K562 (cell line): ENCODE measurements around the gene MLKL. TPM values are rescaled to one million over a fixed set of nuclear protein-coding genes. Genes with fewer than 3 reads are reported as not detected.
A peak's percentile ranks its signal among the peaks of the same experiment; 100 is the strongest.

Experiments
- ATAC-seq: fragments of 200-7000 bp; cut with Tn5 transposase; 3 replicates; pipeline ENCODE4 v1.9.1; 2020; ENCODE audit warnings: moderate library complexity
- BruUV-seq: library from RNA; stranded (reverse); fragments of 400-500 nt; replicated peaks from 2 replicates; lab custom pipeline; 2021; lab: Mats Ljungman, UMichigan
- CTCF ChIA-PET: fragments of 300-600 bp; formaldehyde crosslinking; extraction: SDS; loops from one replicate; lab custom pipeline; 2021; ENCODE audit warnings: low intra/inter-chr PET ratio; lab: Yijun Ruan, JAX
- POLR2A ChIA-PET: fragments of 300-600, 350-650 bp; sonication (Branson Sonifier 250); formaldehyde crosslinking; extraction: SDS; loops from one replicate; lab custom pipeline; 2021; ENCODE audit warnings: antibody characterized with exemption, inconsistent platforms; lab: Yijun Ruan, JAX
- DNase-seq, 4 experiments: peaks; one replicate each; pipeline versions ENCODE4 v3.0.0 to v3.0.0-alpha.2; 2011 to 2018; ENCODE audit warnings: low spot score in 3 of 4, mixed read lengths in 3 of 4; ENCODE audit errors: extremely low read depth in 1 of 4
- FAIRE-seq: peaks from 2 replicates; lab custom pipeline; 2011; peaks lifted over from hg19 to GRCh38; lab: Jason Lieb, UNC
- H2AFZ ChIP-seq: 2 replicates; pipeline ENCODE4 v1.6.0; 2011; ENCODE audit warnings: low read depth, low read length, control low read depth, inconsistent platforms
- H3K27ac ChIP-seq: fragments of 200-600 bp; 3 replicates; pipeline ENCODE4 v1.8.0; 2011; ENCODE audit warnings: low read depth, mild to moderate bottlenecking, control low read depth, inconsistent platforms, low read length, moderate library complexity, mixed read lengths; ENCODE audit errors: extremely low read depth
- H3K27me3 ChIP-seq, 2 experiments: fragments of 300-600 bp in 1 of 2; 2 replicates in 1 of 2; 3 replicates in 1 of 2; pipeline versions ENCODE4 v1.6.0 to v1.8.0; 2011; ENCODE audit warnings: inconsistent platforms in 2 of 2, low read length in 2 of 2, mild to moderate bottlenecking in 1 of 2, mixed read lengths in 1 of 2, moderate library complexity in 1 of 2; ENCODE audit not compliant: control insufficient read depth in 2 of 2, insufficient read depth in 2 of 2
- H3K36me3 ChIP-seq: fragments of 300-600 bp; 3 replicates; pipeline ENCODE4 v1.8.0; 2011; ENCODE audit warnings: mild to moderate bottlenecking, low read length, inconsistent platforms; ENCODE audit not compliant: control insufficient read depth, insufficient read depth
- H3K4me1 ChIP-seq, 2 experiments: fragments of 200-600 bp in 1 of 2; replicated peaks in 1 of 2; 2 replicates in 1 of 2; 3 replicates in 1 of 2; pipeline versions ENCODE4 v1.5.1 to v1.8.0; 2011; ENCODE audit warnings: inconsistent platforms in 2 of 2, low read length in 2 of 2, mild to moderate bottlenecking in 1 of 2, mixed read lengths in 1 of 2, moderate library complexity in 1 of 2; ENCODE audit not compliant: control insufficient read depth in 2 of 2, insufficient read depth in 2 of 2
- H3K4me2 ChIP-seq: 2 replicates; pipeline ENCODE4 v1.6.1; 2011; ENCODE audit warnings: low read length, control low read depth, inconsistent platforms, mixed read lengths; ENCODE audit not compliant: insufficient read depth
- H3K4me3 ChIP-seq: fragments of 200-600 bp; sonication (generic), shearing (Covaris generic); 2 replicates; pipeline ENCODE4 v1.5.1; 2016; ENCODE audit warnings: control low read depth, inconsistent platforms
- H3K79me2 ChIP-seq: fragments of 200-600 bp; 3 replicates; pipeline ENCODE4 v1.8.0; 2011; ENCODE audit warnings: low read length, inconsistent platforms; ENCODE audit not compliant: control insufficient read depth, insufficient read depth
- H3K9ac ChIP-seq, 2 experiments: 2 replicates each; pipeline versions ENCODE4 v1.6.0 to v1.6.1; 2011; ENCODE audit warnings: low read depth in 2 of 2, low read length in 2 of 2, control low read depth in 1 of 2, inconsistent platforms in 1 of 2, mild to moderate bottlenecking in 1 of 2, mixed read lengths in 1 of 2; ENCODE audit not compliant: insufficient read depth in 1 of 2
- H3K9me1 ChIP-seq: one replicate; pipeline ENCODE4 v1.6.0; 2011; ENCODE audit warnings: inconsistent platforms, mild to moderate bottlenecking, low read length, moderate library complexity; ENCODE audit not compliant: control insufficient read depth, insufficient read depth
- H3K9me3 ChIP-seq: replicated peaks from 2 replicates; pipeline ENCODE4 v1.5.1; 2011; ENCODE audit warnings: low read depth, low read length, inconsistent platforms; ENCODE audit not compliant: control insufficient read depth, insufficient read depth
- H4K20me1 ChIP-seq: replicated peaks from 2 replicates; pipeline ENCODE4 v1.6.1; 2011; ENCODE audit warnings: low read length, inconsistent platforms, mixed read lengths; ENCODE audit not compliant: control insufficient read depth, insufficient read depth
- COPS2 ChIP-seq: fragments of 450-650 bp; conservative IDR thresholded peaks from 2 replicates; pipeline ENCODE4 v1.6.1; 2016; ENCODE audit warnings: mild to moderate bottlenecking, moderate library complexity
- FOXP1 ChIP-seq: sonication (generic); formaldehyde crosslinking; IDR thresholded peaks from 2 replicates; pipeline ENCODE4 v1.8.0; 2022; ENCODE audit warnings: mild to moderate bottlenecking, missing genetic modification reagents
- GTF2F1 ChIP-seq: IDR thresholded peaks from 2 replicates; pipeline ENCODE4 v1.6.1; 2011; ENCODE audit warnings: low read depth, low read length, improper control_type of control experiment
- GTF3C2 ChIP-seq: IDR thresholded peaks from 3 replicates; pipeline ENCODE4 v1.6.1; 2011; ENCODE audit warnings: borderline replicate concordance, mild to moderate bottlenecking, moderate library complexity; ENCODE audit not compliant: insufficient read length; ENCODE audit errors: extremely low read depth
- MAX ChIP-seq: sonication (generic); formaldehyde crosslinking; IDR thresholded peaks from 2 replicates; pipeline ENCODE4 v1.9.0; 2022; ENCODE audit warnings: mild to moderate bottlenecking, missing genetic modification reagents
- MCM2 ChIP-seq: fragments of 450-650 bp; IDR thresholded peaks from 2 replicates; pipeline ENCODE4 v1.6.1; 2017; ENCODE audit warnings: low read depth, mild to moderate bottlenecking
- NFIX ChIP-seq: fragments of 250-450 bp; sonication (Bioruptor Pico); IDR thresholded peaks from 2 replicates; pipeline ENCODE4 v1.4.0; 2020; ENCODE audit warnings: low read depth, mild to moderate bottlenecking, moderate library complexity
- OTX1 ChIP-seq: fragments of 450-650 bp; formaldehyde crosslinking; IDR thresholded peaks from 2 replicates; pipeline ENCODE4 v1.4.0; 2022; ENCODE audit warnings: mild to moderate bottlenecking
- RBFOX2 ChIP-seq: fragments of 200-400 bp; formaldehyde crosslinking; IDR thresholded peaks from 2 replicates; pipeline ENCODE4 v1.6.1; 2017; ENCODE audit warnings: low read depth, mild to moderate bottlenecking, low read length, moderate library complexity
- SUPT5H ChIP-seq: fragments of 450-650 bp; IDR thresholded peaks from 2 replicates; pipeline ENCODE4 v1.6.1; 2016
- TAF9B ChIP-seq: fragments of 450-650 bp; IDR thresholded peaks from 2 replicates; pipeline ENCODE4 v1.6.1; 2018; ENCODE audit warnings: mild to moderate bottlenecking; ENCODE audit not compliant: partially characterized antibody
- ZKSCAN8 ChIP-seq: fragments of 200-800 bp; sonication (Bioruptor generic); IDR thresholded peaks from 2 replicates; pipeline ENCODE4 v1.6.1; 2016; ENCODE audit warnings: missing genetic modification characterization, missing compliant biosample characterization
- ZNF140 ChIP-seq: fragments of 250-450 bp; sonication (Bioruptor Pico); IDR thresholded peaks from 2 replicates; pipeline ENCODE4 v1.8.0; 2021; ENCODE audit warnings: moderate library complexity, mild to moderate bottlenecking, inconsistent platforms
- ZNF239 ChIP-seq: fragments of 250-450 bp; sonication (Bioruptor Pico); IDR thresholded peaks from 2 replicates; pipeline ENCODE4 v1.4.0; 2020; ENCODE audit warnings: mild to moderate bottlenecking
- ZNF639 ChIP-seq, 2 experiments: fragments of 200-800 bp in 1 of 2; sonication (Bioruptor generic) in 1 of 2; sonication (generic) in 1 of 2; formaldehyde crosslinking in 1 of 2; IDR thresholded peaks in 1 of 2; conservative IDR thresholded peaks in 1 of 2; 2 replicates each; pipeline versions ENCODE4 v1.5.0 to v1.6.1; 2016 to 2020; ENCODE audit warnings: missing compliant biosample characterization in 1 of 2, missing genetic modification characterization in 1 of 2, missing genetic modification reagents in 1 of 2
- ZNF77 ChIP-seq: fragments of 250-450 bp; sonication (Bioruptor Pico); IDR thresholded peaks from 2 replicates; pipeline ENCODE4 v1.5.0; 2020
- WGBS: fragments of 100-300 bp; shearing (Covaris generic); methylation state at CpG from one replicate; pipeline ENCODE4 v1.1.6; 2016; ENCODE audit warnings: low coverage, mixed read lengths; ENCODE audit not compliant: insufficient coverage; ENCODE audit errors: missing lambda C conversion rate; 5-methylcytosine and 5-hydroxymethylcytosine counted together
- in situ Hi-C: fragments of 300-500 bp; cut with MboI; formaldehyde crosslinking; loops from 4 replicates; pipeline ENCODE4 v1.15.0; 2018; ENCODE audit warnings: inconsistent platforms, mixed read lengths
- intact Hi-C: fragments of 100-400 bp; cut with micrococcal nuclease; formaldehyde crosslinking; loops from 2 replicates; pipeline ENCODE4 v1.14.2; 2022
- polyA plus RNA-seq, 8 experiments: library from polyadenylated mRNA; depleted of rRNA in 4 of 8; stranded (reverse) in 5 of 8; unstranded in 3 of 8; fragments of >200 nt; fragmentation: Nextera tagmentation in 2 of 8; fragmentation: Illumina TruSeq in 1 of 8; extraction: Ambion mirVana in 2 of 8; extraction: Trizol in 1 of 8; gene quantifications; 2 replicates each; pipeline versions ENCODE4 v1.2.1 to v1.2.3, GENCODE V29; 2011 to 2014; ENCODE audit warnings: inconsistent platforms in 1 of 8, missing spikeins in 1 of 8
- total RNA-seq, 7 experiments: library from RNA; depleted of rRNA in 6 of 7; stranded (reverse); fragments of >200 nt in 6 of 7; fragmentation: Illumina TruSeq in 2 of 7; extraction: Trizol in 2 of 7; gene quantifications; 2 replicates each; pipeline versions ENCODE4 v1.2.1 to v1.2.3, GENCODE V29; 2011 to 2021; ENCODE audit warnings: low replicate concordance in 1 of 7

Gene MLKL
- total and polyA plus RNA-seq, 9 of the 15 experiments (the other 6 are each of a cell fraction or from before 2014, with no cell fraction given), result 1.6 to 6.1 (median 4.8) TPM

GRCh38 chr16:74729783-74730683 lies 29.4 kb upstream of the MLKL start:
- TF ChIP-seq TAF9B (no peak), SUPT5H (no peak), MCM2 (no peak), RBFOX2 (no peak), GTF3C2 (no peak), ZNF639 (CRISPR knock-in tag; conservative IDR thresholded peaks at IDR 0.05 in 1 of 2, IDR thresholded peaks at IDR 0.05 in 1 of 2) (no peak), GTF2F1 (no peak), NFIX (no peak), FOXP1 (CRISPR knock-in tag) (no peak), ZNF239 (CRISPR knock-in tag) (no peak), ZKSCAN8 (CRISPR knock-in tag) (no peak), MAX (CRISPR knock-in tag) (no peak), ZNF140 (CRISPR knock-in tag) (no peak), OTX1 (CRISPR knock-in tag) (no peak), COPS2 (no peak), ZNF77 (CRISPR knock-in tag) (no peak)
- Histone ChIP-seq H3K4me2 (no peak overlapping the region), H3K27ac (no peak overlapping the region), H3K9ac (no peak overlapping the region; a peak in 1 of 4 replicates), H2AFZ (no peak overlapping the region), H4K20me1 (no peaks in the 10 kb centered on the region), H3K4me1 (peaks cover 0 to 9% of the 10 kb centered on the region in 2 experiments; a peak in 1 of 5 replicates), H3K27me3 (peaks cover 12 to 54% of the 10 kb centered on the region in 2 experiments; a peak in 4 of 5 replicates), H3K79me2 (no peaks in the 10 kb centered on the region), H3K4me3 (no peak overlapping the region), H3K9me1 (no peaks in the 10 kb centered on the region), H3K9me3 (peaks cover 4% of the 10 kb centered on the region), H3K36me3 (no peaks in the 10 kb centered on the region)
- peak; percentile 25; the same call in 2 of the 3 replicates for ATAC-seq
- WGBS, result 4% methylated on average over 9 of the region's 11 CpGs
- in situ Hi-C loops, result no loop called here
- no TSS peak for BruUV-seq
- no peak for DNase-seq
- CTCF ChIA-PET, result no interaction called here
- peak; percentile 35 for FAIRE-seq
- intact Hi-C loops, result no loop called here
- POLR2A ChIA-PET, result interaction anchor here (0.6 to 1.6 kb wide), 3 partner anchors 9 to 40 kb away, joined by 4 to 6 read pairs (median 4); no protein-coding TSS in a partner anchor
